ENCODE data around the gene ADK.
A peak's percentile ranks its signal among the peaks of the same experiment; 100 is the strongest.
"Not testable (repeated sequence)": the region's sequence is repeated elsewhere in the genome, so short reads cannot be mapped to it uniquely, and the experiment has no call there.

ADK gene

GRCh38 chr10:74544106-74544505 lies 393.1 kb downstream of the ADK start:
- DNase-seq (ENCODE audit: low read depth in 2 of 2) = no peak

GRCh38 chr10:74548676-74549075 lies 397.7 kb downstream of the ADK start:
- DNase-seq (ENCODE audit: low read depth in 2 of 2) = no peak

GRCh38 chr10:74556072-74556705 lies 405.2 kb downstream of the ADK start:
- DNase-seq (ENCODE audit: low read depth in 2 of 2) = no peak

GRCh38 chr10:74557098-74557497 lies 406.1 kb downstream of the ADK start:
- DNase-seq (ENCODE audit: low read depth in 2 of 2) = no peak

- DNase-seq (ENCODE audit: low read depth in 2 of 2) = no peak
These were observed 407.4 kb downstream of the ADK start for GRCh38 chr10:74558403-74558802.

GRCh38 chr10:74558897-74559296 lies 407.9 kb downstream of the ADK start:
- DNase-seq (ENCODE audit: low read depth in 2 of 2) = no peak

- DNase-seq (ENCODE audit: low read depth in 2 of 2) = not testable (repeated sequence)
These were observed 417.9 kb downstream of the ADK start for GRCh38 chr10:74568896-74569295.

- not testable (repeated sequence) for DNase-seq (ENCODE audit: low read depth in 2 of 2)
These were observed 422.5 kb downstream of the ADK start for GRCh38 chr10:74573497-74573896.

- DNase-seq (ENCODE audit: low read depth in 2 of 2) = no peak
These were observed 424.2 kb downstream of the ADK start for GRCh38 chr10:74575191-74575720.

- DNase-seq (ENCODE audit: low read depth in 2 of 2) = no peak
These were observed 424.9 kb downstream of the ADK start for GRCh38 chr10:74575912-74576311.

GRCh38 chr10:74576586-74576985 lies 425.6 kb downstream of the ADK start:
- DNase-seq (ENCODE audit: low read depth in 2 of 2) = no peak

- DNase-seq (ENCODE audit: low read depth in 2 of 2) = not testable (repeated sequence)
These were observed 429.4 kb downstream of the ADK start for GRCh38 chr10:74580438-74580837.

GRCh38 chr10:74582566-74582965 lies 431.5 kb downstream of the ADK start:
- no peak for DNase-seq (ENCODE audit: low read depth in 2 of 2)

- DNase-seq (ENCODE audit: low read depth in 2 of 2) = peak; percentile 9 to 33
These were observed 434.4 kb downstream of the ADK start for GRCh38 chr10:74585231-74586087.

GRCh38 chr10:74586088-74586585 lies 435.1 kb downstream of the ADK start:
- peak; percentile 2 to 7 for DNase-seq (ENCODE audit: low read depth in 2 of 2)

- no peak for DNase-seq (ENCODE audit: low read depth in 2 of 2)
These were observed 436.3 kb downstream of the ADK start for GRCh38 chr10:74587109-74587854.

- DNase-seq (ENCODE audit: low read depth in 2 of 2) = peak; percentile 64 to 71
These were observed 438.2 kb downstream of the ADK start for GRCh38 chr10:74589226-74589673.

- no peak for DNase-seq (ENCODE audit: low read depth in 2 of 2)
These were observed 438.8 kb downstream of the ADK start for GRCh38 chr10:74589851-74590250.

- DNase-seq (ENCODE audit: low read depth in 2 of 2) = no peak
These were observed 442.4 kb downstream of the ADK start for GRCh38 chr10:74593470-74593869.

- no peak for DNase-seq (ENCODE audit: low read depth in 2 of 2)
These were observed 445.7 kb downstream of the ADK start for GRCh38 chr10:74596713-74597112.

- no peak for DNase-seq (ENCODE audit: low read depth in 2 of 2)
These were observed 448.0 kb downstream of the ADK start for GRCh38 chr10:74598891-74599566.
